Gastrocnemius medialis (tissue), 4 donors: ENCODE data around the gene OR14I1. TPM values are rescaled to one million over a fixed set of nuclear protein-coding genes. Genes with fewer than 3 reads are reported as not detected.

ENCODE experiments used
- ATAC-seq, 2 donors: fragments of 150-250 bp; one replicate each; pipeline ENCODE4 v1.9.1; 2016
- DNase-seq, 2 donors: peaks; one replicate each; pipeline ENCODE4 v3.0.0-alpha.2; 2019
- H3K27ac ChIP-seq, 4 donors: fragments of 200-600 bp; sonication (generic); 1 replicate in 1 of 4; 2 replicates in 3 of 4; pipeline ENCODE4 v1.5.1; 2016 to 2018; ENCODE audit warnings: mild to moderate bottlenecking in 2 of 4, moderate library complexity in 1 of 4
- H3K27me3 ChIP-seq, 3 donors: fragments of 200-600 bp; sonication (generic) in 2 of 3; 1 replicate in 1 of 3; 2 replicates in 2 of 3; pipeline versions ENCODE4 v1.5.1 to v1.6.0; 2016 to 2019; ENCODE audit warnings: mild to moderate bottlenecking in 1 of 3, moderate library complexity in 1 of 3
- H3K36me3 ChIP-seq, 2 donors: fragments of 200-600 bp; sonication (generic) in 1 of 2; one replicate each; pipeline ENCODE4 v1.5.1; 2017 to 2018
- H3K4me1 ChIP-seq, 2 donors: fragments of 200-600 bp; sonication (generic) in 1 of 2; one replicate each; pipeline ENCODE4 v1.5.1; 2016 to 2017; ENCODE audit warnings: mild to moderate bottlenecking in 2 of 2
- H3K4me3 ChIP-seq, 4 donors: fragments of 200-600 bp; sonication (generic) in 3 of 4; 1 replicate in 1 of 4; 2 replicates in 3 of 4; pipeline ENCODE4 v1.5.1; 2016 to 2019; ENCODE audit warnings: mild to moderate bottlenecking in 2 of 4
- H3K9me3 ChIP-seq, 3 donors: fragments of 200-600 bp; sonication (generic) in 2 of 3; 1 replicate in 1 of 3; 2 replicates in 2 of 3; pipeline ENCODE4 v1.5.1; 2016 to 2019
- CTCF ChIP-seq, 5 experiments: fragments of 450-650 bp in 3 of 5; fragments of 200-600 bp in 2 of 5; sonication (generic) in 2 of 5; IDR thresholded peaks in 4 of 5; conservative IDR thresholded peaks in 1 of 5; 1 replicate in 4 of 5; 2 replicates in 1 of 5; pipeline ENCODE4 v1.5.1; 2016 to 2019; ENCODE audit warnings: antibody characterized with exemption in 5 of 5, mild to moderate bottlenecking in 3 of 5, moderate library complexity in 3 of 5
- POLR2A ChIP-seq, 2 donors: fragments of 450-650 bp; IDR thresholded peaks; one replicate each; pipeline ENCODE4 v1.6.1; 2017; ENCODE audit warnings: antibody characterized with exemption in 2 of 2, mild to moderate bottlenecking in 2 of 2, moderate library complexity in 2 of 2
- in situ Hi-C, 4 donors: fragments of 200-750 bp; cut with MboI; loops; one replicate each; pipeline versions ENCODE4 v1.15.0 to v1.8.0; 2017; ENCODE audit warnings: low sequenced_read_pairs in 4 of 4
- intact Hi-C: fragments of 100-400 bp; cut with DNase I; formaldehyde crosslinking; loops from one replicate; pipeline ENCODE4 v1.15.1; 2023; ENCODE audit warnings: low total_unique reads
- total RNA-seq, 4 donors: library from RNA; depleted of rRNA; stranded (reverse); fragments of >200 nt; gene quantifications; one replicate each; pipeline versions ENCODE4 v1.1.0 to v1.2.3, GENCODE V29; 2016

OR14I1 gene
- not detected for total RNA-seq

DNA sequence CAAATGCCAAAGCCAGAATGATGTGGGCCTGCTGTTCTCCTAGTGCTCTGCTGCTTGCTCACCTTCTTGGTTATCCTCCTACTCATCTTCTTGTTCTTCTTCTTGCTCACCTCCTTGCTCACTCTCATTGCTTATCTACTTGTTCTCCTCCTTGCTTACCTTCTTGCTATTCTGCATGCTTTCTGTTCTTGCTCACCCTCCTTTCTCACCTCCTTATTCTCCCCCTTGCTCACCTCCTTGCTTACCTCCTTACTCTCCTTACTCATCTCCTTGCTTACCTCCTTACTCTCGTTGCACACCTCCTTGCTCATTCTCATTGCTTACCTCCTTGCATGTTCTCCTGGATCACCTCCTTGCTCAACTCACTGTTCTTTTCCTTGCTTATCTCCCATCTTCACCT lies at the start of gene OR14I1:
TSS of gene OR14I1 (minus strand) at position 53 of the 400 bp plus-strand sequence.
- TF ChIP-seq CTCF (IDR thresholded peaks at IDR 0.05 in 4 of 5, conservative IDR thresholded peaks at IDR 0.05 in 1 of 5), result no peak
- no peak for TF ChIP-seq POLR2A (IDR thresholded peaks at IDR 0.05)
- intact Hi-C loops, result no loop called here
- Histone ChIP-seq H3K27ac (no peak within 1 kb of the TSS), H3K27me3 (no peaks in the 10 kb centered on the region), H3K4me3 (no peak within 1 kb of the TSS), H3K4me1 (no peaks in the 10 kb centered on the region), H3K9me3 (no peaks in the 10 kb centered on the region), H3K36me3 (no peaks in the 10 kb centered on the region)
- no peak for DNase-seq
- ATAC-seq, result no peak
- in situ Hi-C loops, result no loop called here

- H3K36me3 ChIP-seq, result no peaks in the 10 kb centered on the region
- H3K4me3 ChIP-seq, result no peak overlapping the region
- ATAC-seq, result no peak
- no peaks in the 10 kb centered on the region for H3K27me3 ChIP-seq
- intact Hi-C loops, result no loop called here
- in situ Hi-C loops, result no loop called here
- TF ChIP-seq CTCF (IDR thresholded peaks at IDR 0.05 in 4 of 5, conservative IDR thresholded peaks at IDR 0.05 in 1 of 5) (no peak), POLR2A (IDR thresholded peaks at IDR 0.05) (no peak)
- H3K4me1 ChIP-seq, result no peaks in the 10 kb centered on the region
- no peak for DNase-seq
- no peaks in the 10 kb centered on the region for H3K9me3 ChIP-seq
- H3K27ac ChIP-seq, result no peak overlapping the region
These were observed 49.1 kb upstream of the OR14I1 start for GRCh38 chr1:248751635-248752034.

DNA sequence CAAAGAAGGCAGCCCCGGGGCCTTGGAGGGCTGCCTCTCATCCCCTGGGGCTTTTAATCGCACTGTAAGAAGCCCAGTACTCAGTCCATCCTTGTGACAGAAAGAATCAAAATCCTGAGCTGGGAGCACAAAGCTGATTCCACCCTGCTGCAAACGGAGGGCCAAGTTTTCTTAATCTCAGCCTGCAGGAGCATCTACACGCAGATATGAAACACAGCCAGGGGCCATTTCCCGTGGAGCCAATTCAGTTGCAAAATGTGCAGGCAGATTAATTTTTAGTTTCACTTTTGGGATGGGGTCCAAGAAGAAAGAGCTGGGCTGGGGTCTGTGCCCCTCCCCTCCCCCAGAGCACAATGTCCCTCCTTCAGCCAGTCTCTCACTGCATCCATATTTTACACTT lies 48.6 kb upstream of the OR14I1 start:
- no peak overlapping the region for H3K4me3 ChIP-seq
- DNase-seq, result no peak
- H3K9me3 ChIP-seq, result no peaks in the 10 kb centered on the region
- no peaks in the 10 kb centered on the region for H3K4me1 ChIP-seq
- H3K27me3 ChIP-seq, result no peaks in the 10 kb centered on the region
- intact Hi-C loops, result no loop called here
- ATAC-seq, result no peak
- TF ChIP-seq CTCF (IDR thresholded peaks at IDR 0.05 in 4 of 5, conservative IDR thresholded peaks at IDR 0.05 in 1 of 5), result no peak
- no peak for TF ChIP-seq POLR2A (IDR thresholded peaks at IDR 0.05)
- no peak overlapping the region for H3K27ac ChIP-seq
- H3K36me3 ChIP-seq, result no peaks in the 10 kb centered on the region
- in situ Hi-C loops, result no loop called here

GRCh38 chr1:248750496-248750895 lies 47.9 kb upstream of the OR14I1 start:
- TF ChIP-seq POLR2A (IDR thresholded peaks at IDR 0.05) (no peak), CTCF (IDR thresholded peaks at IDR 0.05 in 4 of 5, conservative IDR thresholded peaks at IDR 0.05 in 1 of 5) (no peak)
- H3K36me3 ChIP-seq, result no peaks in the 10 kb centered on the region
- H3K9me3 ChIP-seq, result no peaks in the 10 kb centered on the region
- ATAC-seq (no peak), DNase-seq (no peak)
- in situ Hi-C loops (no loop called here), intact Hi-C loops (no loop called here)
- H3K4me3 ChIP-seq, result no peak overlapping the region
- no peak overlapping the region for H3K27ac ChIP-seq
- no peaks in the 10 kb centered on the region for H3K4me1 ChIP-seq
- no peaks in the 10 kb centered on the region for H3K27me3 ChIP-seq

DNA sequence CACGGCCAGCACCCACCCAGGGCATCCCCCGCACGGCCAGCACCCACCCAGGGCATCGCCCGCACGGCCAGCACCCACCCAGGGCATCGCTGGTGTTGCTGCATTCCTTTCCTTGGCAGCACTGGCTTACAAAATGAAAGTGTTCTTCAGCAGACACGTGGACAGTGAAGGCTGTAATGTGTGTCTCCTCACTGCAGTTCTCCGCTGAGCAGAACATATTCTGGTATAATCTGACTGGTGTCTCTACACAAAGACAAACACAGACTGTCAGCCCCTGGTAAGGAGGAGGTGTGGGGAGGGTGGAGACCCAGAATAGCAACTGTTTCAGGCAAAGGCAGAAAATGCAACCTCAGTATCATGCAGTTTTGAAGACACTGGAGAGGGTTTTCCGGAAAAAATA lies 45.6 kb upstream of the OR14I1 start:
- no peaks in the 10 kb centered on the region for H3K4me1 ChIP-seq
- TF ChIP-seq POLR2A (IDR thresholded peaks at IDR 0.05) (no peak), CTCF (IDR thresholded peaks at IDR 0.05 in 4 of 5, conservative IDR thresholded peaks at IDR 0.05 in 1 of 5) (no peak)
- H3K4me3 ChIP-seq, result no peak overlapping the region
- H3K36me3 ChIP-seq, result no peaks in the 10 kb centered on the region
- no peaks in the 10 kb centered on the region for H3K9me3 ChIP-seq
- ATAC-seq (no peak), DNase-seq (no peak)
- in situ Hi-C loops (no loop called here), intact Hi-C loops (no loop called here)
- no peaks in the 10 kb centered on the region for H3K27me3 ChIP-seq
- H3K27ac ChIP-seq, result no peak overlapping the region
